PC-9 (cell line): ENCODE results near the gene HMGA1.

Source experiments
- EZH2 ChIP-seq: fragments of 200-600 bp; sonication (generic); IDR thresholded peaks from 2 replicates; pipeline ENCODE4 v1.8.0; 2017; ENCODE audit warnings: antibody characterized with exemption, low read depth
- TF ChIP-seq, protein P1 (sequence below): fragments of 200-600 bp; sonication (generic); conservative IDR thresholded peaks from 2 replicates; pipeline ENCODE4 v1.6.1; 2017; ENCODE audit warnings: mixed run types, antibody characterized with exemption, mild to moderate bottlenecking, moderate library complexity

DNA sequence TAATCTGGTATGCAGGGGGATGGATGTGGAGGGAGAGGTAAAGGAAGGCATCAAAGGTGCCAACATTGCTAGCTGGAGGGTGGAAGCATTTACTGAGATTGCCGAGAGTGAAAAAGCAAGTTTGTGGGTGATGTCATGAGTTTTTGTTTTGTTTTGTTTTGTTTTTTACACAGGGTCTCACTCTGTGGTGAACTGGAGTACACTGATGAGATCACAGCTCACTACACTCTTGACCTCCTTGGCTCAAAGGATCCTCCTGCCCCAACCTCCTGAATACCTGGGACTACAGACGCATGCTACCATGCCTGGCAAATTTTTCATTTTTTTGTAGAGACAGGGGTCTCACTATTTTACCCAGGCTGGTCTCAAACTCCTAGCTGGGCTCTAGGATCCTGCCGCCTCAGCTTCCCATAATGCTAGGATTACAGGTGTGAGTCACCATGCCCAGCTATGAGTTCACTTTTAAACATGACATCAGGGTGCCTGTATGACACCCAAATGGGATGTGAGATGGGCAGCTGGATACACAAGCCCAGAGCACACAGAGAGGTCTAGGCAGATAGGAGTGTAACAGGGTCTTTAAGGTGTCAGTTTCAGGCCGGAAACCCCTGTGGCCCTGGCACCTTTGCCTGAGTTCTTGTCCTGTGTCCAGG is 35.1 kb upstream of the HMGA1 start:
- TF ChIP-seq, protein P1, sequence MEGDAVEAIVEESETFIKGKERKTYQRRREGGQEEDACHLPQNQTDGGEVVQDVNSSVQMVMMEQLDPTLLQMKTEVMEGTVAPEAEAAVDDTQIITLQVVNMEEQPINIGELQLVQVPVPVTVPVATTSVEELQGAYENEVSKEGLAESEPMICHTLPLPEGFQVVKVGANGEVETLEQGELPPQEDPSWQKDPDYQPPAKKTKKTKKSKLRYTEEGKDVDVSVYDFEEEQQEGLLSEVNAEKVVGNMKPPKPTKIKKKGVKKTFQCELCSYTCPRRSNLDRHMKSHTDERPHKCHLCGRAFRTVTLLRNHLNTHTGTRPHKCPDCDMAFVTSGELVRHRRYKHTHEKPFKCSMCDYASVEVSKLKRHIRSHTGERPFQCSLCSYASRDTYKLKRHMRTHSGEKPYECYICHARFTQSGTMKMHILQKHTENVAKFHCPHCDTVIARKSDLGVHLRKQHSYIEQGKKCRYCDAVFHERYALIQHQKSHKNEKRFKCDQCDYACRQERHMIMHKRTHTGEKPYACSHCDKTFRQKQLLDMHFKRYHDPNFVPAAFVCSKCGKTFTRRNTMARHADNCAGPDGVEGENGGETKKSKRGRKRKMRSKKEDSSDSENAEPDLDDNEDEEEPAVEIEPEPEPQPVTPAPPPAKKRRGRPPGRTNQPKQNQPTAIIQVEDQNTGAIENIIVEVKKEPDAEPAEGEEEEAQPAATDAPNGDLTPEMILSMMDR = no peak
- no peak for TF ChIP-seq EZH2
